OCI-LY3 (cell line): ENCODE results near the gene SIT1.

ENCODE experiments used
- CTCF ChIP-seq: fragments of 200-600, 300-600 bp; sonication (generic); IDR thresholded peaks from 2 replicates; pipeline ENCODE4 v1.5.1; 2014; ENCODE audit warnings: antibody characterized with exemption, low read length, low read depth
- EZH2phosphoT487 ChIP-seq: fragments of 200-600 bp; shearing (Covaris generic); IDR thresholded peaks from 2 replicates; pipeline ENCODE4 v1.6.1; 2018; ENCODE audit warnings: antibody characterized with exemption, mixed run types, low read depth

DNA sequence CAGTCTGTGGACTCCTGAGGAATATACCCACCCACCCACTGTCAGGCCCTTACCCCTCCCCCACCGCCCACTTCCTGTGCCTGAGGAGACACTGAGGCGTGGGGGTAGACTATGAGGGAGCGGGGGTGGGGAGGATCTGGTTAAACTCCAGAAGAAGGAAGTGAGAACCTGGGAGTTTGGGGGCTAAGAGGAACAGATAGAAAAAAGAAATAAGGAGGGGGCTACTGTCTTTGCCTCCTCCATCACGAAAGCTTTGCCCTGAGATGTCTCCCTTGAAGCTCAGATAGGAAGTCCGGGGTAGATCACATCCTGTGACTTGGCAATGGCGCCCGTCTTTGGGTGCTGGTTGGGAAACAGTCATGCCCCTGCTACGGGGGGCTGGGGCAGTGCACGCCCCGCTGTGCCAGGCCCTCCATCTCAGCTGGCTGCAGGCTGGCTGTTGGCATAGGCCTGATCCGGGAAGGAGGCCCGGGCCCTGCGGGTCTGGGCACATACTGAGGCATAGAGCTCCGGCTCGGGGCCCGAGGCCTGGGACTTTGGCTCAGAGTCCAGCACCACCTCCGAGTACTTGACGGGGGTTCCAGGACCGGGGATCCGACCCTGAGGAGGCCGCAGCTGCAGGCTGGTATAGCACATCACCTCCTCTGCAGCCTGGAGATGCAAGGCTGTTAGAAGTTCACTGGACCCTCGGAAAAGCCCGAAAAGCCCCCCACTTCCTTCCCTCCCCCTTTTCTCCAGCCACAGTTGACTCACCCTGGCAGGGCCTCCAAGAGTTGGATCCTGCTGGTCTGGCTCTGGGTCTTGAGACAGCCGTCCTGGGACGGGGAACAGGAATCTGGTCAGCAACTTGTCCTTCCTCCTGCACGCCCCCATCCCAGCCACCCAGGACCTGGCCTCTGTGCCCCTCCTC lies 1.0 kb downstream of the SIT1 start:
- TF ChIP-seq CTCF: no peak
- TF ChIP-seq EZH2phosphoT487: no peak
